ENCODE results near the gene NEU4.
A peak's percentile ranks its signal among the peaks of the same experiment; 100 is the strongest.

Gene NEU4

GRCh38 chr2:241858206-241859016 lies 49.4 kb downstream of the NEU4 start, which contains the start of gene PDCD1:
PDCD1 (minus strand) TSS chr2:241858894; CDS start chr2:241858838, 56 bp downstream.
- DNase-seq (ENCODE audit: low read depth): no peak
- TF ChIP-seq CTCF (conservative IDR thresholded peaks at IDR 0.05; ENCODE audit: low read length): no peak
- H3K4me3 ChIP-seq (ENCODE audit: low read length): peak within 1 kb of the TSS; percentile 17

GRCh38 chr2:241859017-241859435 lies 50.0 kb downstream of the NEU4 start:
- no peak for TF ChIP-seq CTCF (conservative IDR thresholded peaks at IDR 0.05; ENCODE audit: low read length)
- DNase-seq (ENCODE audit: low read depth): no peak
- H3K4me3 ChIP-seq (ENCODE audit: low read length): no peak overlapping the region

DNA sequence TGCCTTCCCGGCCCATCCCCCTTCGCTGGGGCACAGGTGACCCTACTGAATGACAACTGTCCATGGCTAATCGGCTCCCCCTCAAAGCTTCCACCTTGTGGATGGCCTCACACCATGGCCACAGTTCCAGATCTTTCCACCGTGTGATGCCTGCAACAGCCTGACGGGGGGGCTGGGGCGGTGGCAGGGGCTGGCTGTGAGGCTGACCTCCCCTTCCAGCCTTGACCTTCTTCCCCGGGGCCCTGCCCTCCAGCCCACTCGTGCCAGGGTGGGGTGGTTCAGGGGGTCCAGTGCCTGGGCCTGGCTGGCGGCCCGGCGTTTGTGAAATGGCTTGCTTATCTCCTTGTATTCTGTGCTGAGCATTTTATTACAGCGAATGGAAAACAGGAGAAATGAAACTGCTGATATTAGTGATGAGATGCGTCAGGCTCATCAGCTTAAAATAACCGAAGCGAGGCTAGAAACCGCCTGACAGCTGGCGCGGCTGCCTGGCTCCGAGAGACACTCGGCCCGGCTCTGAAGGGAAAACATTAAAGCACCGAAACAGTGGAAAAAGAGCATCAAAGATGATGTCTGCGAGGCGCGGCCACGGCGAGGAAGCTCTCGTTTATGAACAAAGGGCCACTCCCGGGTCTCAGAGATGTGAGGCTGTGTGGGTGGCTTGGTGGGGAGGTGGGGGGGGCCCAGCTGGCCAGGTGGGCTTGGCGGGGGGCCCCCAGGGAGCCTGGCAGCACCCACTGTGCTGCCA lies 50.6 kb downstream of the NEU4 start:
- TF ChIP-seq CTCF (conservative IDR thresholded peaks at IDR 0.05; ENCODE audit: low read length): no peak
- H3K4me3 ChIP-seq (ENCODE audit: low read length): peak overlapping the region; percentile 17
- no peak for DNase-seq (ENCODE audit: low read depth)

DNA sequence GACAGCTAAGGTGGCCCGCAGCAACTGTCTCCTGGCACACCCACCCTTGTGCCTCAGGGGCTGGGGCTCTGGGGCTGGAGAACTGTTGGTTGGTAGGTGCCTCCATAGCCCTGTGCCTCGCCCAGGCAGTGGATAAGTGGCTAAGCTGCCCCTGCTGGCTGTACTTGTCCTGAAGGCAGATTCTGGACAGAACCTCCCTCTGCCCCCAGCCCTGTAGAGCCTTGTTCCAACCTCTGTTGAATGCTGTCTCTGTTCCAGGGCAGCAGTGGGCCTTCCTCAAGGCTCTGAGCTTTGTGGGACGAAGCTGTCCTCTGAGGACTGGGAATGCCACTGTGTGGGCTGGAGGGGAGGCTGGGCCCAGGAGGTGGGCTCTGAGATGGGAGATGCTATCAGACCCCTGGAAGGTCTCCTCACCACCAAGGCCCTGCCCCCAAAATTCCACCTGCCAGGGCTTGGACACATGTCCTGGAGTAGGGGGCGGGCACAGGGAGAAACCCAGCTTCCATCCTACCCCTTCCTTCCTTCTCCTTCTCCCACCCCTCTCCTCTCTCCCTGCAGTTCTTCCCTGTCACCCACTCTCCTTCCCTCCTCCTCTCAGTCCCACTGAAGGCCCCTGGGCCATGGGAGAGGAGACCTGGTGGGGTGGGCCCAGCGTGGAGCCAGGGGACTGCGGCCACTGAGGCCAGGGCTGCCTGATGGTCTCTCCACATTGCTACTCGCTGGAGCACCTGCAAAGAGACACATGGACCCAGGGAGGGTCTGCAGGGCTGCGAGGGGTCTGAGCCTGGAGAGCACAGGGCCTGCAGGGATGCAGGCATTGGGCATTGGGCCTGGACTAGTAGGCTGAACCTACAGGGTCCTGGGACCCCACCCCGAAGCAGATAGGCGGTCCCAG lies 51.4 kb downstream of the NEU4 start:
- TF ChIP-seq CTCF (conservative IDR thresholded peaks at IDR 0.05; ENCODE audit: low read length): no peak
- no peak overlapping the region for H3K4me3 ChIP-seq (ENCODE audit: low read length)
- DNase-seq (ENCODE audit: low read depth): no peak

- no peak for DNase-seq (ENCODE audit: low read depth)
- no peak overlapping the region for H3K4me3 ChIP-seq (ENCODE audit: low read length)
- no peak for TF ChIP-seq CTCF (conservative IDR thresholded peaks at IDR 0.05; ENCODE audit: low read length)
Observed at GRCh38 chr2:241861264-241861663, 52.3 kb downstream of the NEU4 start.

GRCh38 chr2:241862093-241862492 lies 53.1 kb downstream of the NEU4 start:
- H3K4me3 ChIP-seq (ENCODE audit: low read length): no peak overlapping the region
- TF ChIP-seq CTCF (conservative IDR thresholded peaks at IDR 0.05; ENCODE audit: low read length): no peak
- no peak for DNase-seq (ENCODE audit: low read depth)
